HepG2 (cell line): ENCODE results near the gene SYNPO. TPM values are rescaled to one million over a fixed set of nuclear protein-coding genes. Genes with fewer than 3 reads are reported as not detected.
A peak's percentile ranks its signal among the peaks of the same experiment; 100 is the strongest.

Source experiments
- CTCF ChIP-seq: sonication (generic); formaldehyde crosslinking; IDR thresholded peaks from 2 replicates; pipeline ENCODE4 v1.5.0; 2020; ENCODE audit warnings: mild to moderate bottlenecking, missing genetic modification reagents, moderate library complexity
- FOXA1 ChIP-seq, 2 experiments: fragments of 450-650 bp in 1 of 2; sonication (generic) in 1 of 2; formaldehyde crosslinking in 1 of 2; IDR thresholded peaks; 2 replicates each; pipeline versions ENCODE4 v1.4.0 to v1.6.1; 2016 to 2020; ENCODE audit warnings: missing genetic modification reagents in 1 of 2
- HNRNPUL1 ChIP-seq: fragments of 200-400 bp; formaldehyde crosslinking; IDR thresholded peaks from 2 replicates; pipeline ENCODE4 v1.6.1; 2017; ENCODE audit warnings: low read depth, mild to moderate bottlenecking, low read length, moderate library complexity
- KDM3A ChIP-seq: IDR thresholded peaks from 2 replicates; pipeline ENCODE4 v1.6.1; 2018; ENCODE audit warnings: low read depth, missing compliant biosample characterization
- NR2F1 ChIP-seq, 2 experiments: fragments of 450-650 bp in 1 of 2; formaldehyde crosslinking in 1 of 2; IDR thresholded peaks; 2 replicates each; pipeline versions ENCODE4 v1.5.0 to v1.6.1; 2016 to 2020; ENCODE audit warnings: mild to moderate bottlenecking in 1 of 2, missing compliant biosample characterization in 1 of 2, missing genetic modification reagents in 1 of 2, moderate library complexity in 1 of 2
- RORA ChIP-seq: sonication (generic); formaldehyde crosslinking; IDR thresholded peaks from 2 replicates; pipeline ENCODE4 v1.5.0; 2020; ENCODE audit warnings: mild to moderate bottlenecking, missing genetic modification reagents, moderate library complexity
- ZFP37 ChIP-seq: sonication (generic); formaldehyde crosslinking; IDR thresholded peaks from 2 replicates; pipeline ENCODE4 v1.4.0; 2020; ENCODE audit warnings: missing genetic modification reagents, borderline replicate concordance
- ZFYVE20 ChIP-seq: sonication (generic); formaldehyde crosslinking; IDR thresholded peaks from 2 replicates; pipeline ENCODE4 v1.8.0; 2023; ENCODE audit warnings: low read depth, mild to moderate bottlenecking, moderate library complexity, missing genetic modification reagents, borderline replicate concordance
- ZNF138 ChIP-seq: sonication (generic); formaldehyde crosslinking; IDR thresholded peaks from 2 replicates; pipeline ENCODE4 v1.5.0; 2020; ENCODE audit warnings: mild to moderate bottlenecking, low read depth, missing genetic modification reagents
- ZNF18 ChIP-seq: sonication (generic); formaldehyde crosslinking; IDR thresholded peaks from 2 replicates; pipeline ENCODE4 v1.8.0; 2022; ENCODE audit warnings: mild to moderate bottlenecking, missing genetic modification reagents; ENCODE audit not compliant: insufficient replicate concordance
- ZNF569 ChIP-seq: sonication (generic); formaldehyde crosslinking; IDR thresholded peaks from 2 replicates; pipeline ENCODE4 v1.5.0; 2020; ENCODE audit warnings: mild to moderate bottlenecking, missing genetic modification reagents, moderate library complexity, borderline replicate concordance
- ZNF572 ChIP-seq: sonication (generic); formaldehyde crosslinking; IDR thresholded peaks from 2 replicates; pipeline ENCODE4 v1.5.1; 2020; ENCODE audit warnings: mild to moderate bottlenecking, missing genetic modification reagents
- ZNF652 ChIP-seq: IDR thresholded peaks from 2 replicates; pipeline ENCODE4 v1.6.1; 2016; ENCODE audit warnings: low read depth, borderline replicate concordance
- ZNF687 ChIP-seq: sonication (generic); formaldehyde crosslinking; IDR thresholded peaks from 2 replicates; pipeline ENCODE4 v1.5.1; 2020; ENCODE audit warnings: mild to moderate bottlenecking, missing genetic modification reagents, moderate library complexity
- polyA plus RNA-seq, 8 experiments: library from polyadenylated mRNA; depleted of rRNA in 3 of 8; stranded (reverse) in 7 of 8; unstranded in 1 of 8; fragments of >200 nt; fragmentation: Illumina TruSeq in 4 of 8; extraction: Trizol in 4 of 8; gene quantifications; 2 replicates each; pipeline versions ENCODE4 v1.2.1 to v1.2.3, GENCODE V29; 2011 to 2016; ENCODE audit warnings: low read depth in 4 of 8, missing spikeins in 1 of 8, mixed read lengths in 1 of 8; ENCODE audit not compliant: insufficient read depth in 1 of 8
- total RNA-seq, 5 experiments: library from RNA; depleted of rRNA; stranded (reverse); fragments of >200 nt; fragmentation: Illumina TruSeq; extraction: Trizol; gene quantifications; 2 replicates each; pipeline ENCODE4 v1.2.3, GENCODE V29; 2016; ENCODE audit warnings: low read depth in 1 of 5
- TF ChIP-seq, protein P1 (sequence below): sonication (generic); formaldehyde crosslinking; IDR thresholded peaks from 2 replicates; pipeline ENCODE4 v1.4.0; 2020; ENCODE audit warnings: missing genetic modification reagents
- TF ChIP-seq, protein P2 (sequence below): sonication (generic); formaldehyde crosslinking; IDR thresholded peaks from 2 replicates; pipeline ENCODE4 v1.4.0; 2020; ENCODE audit warnings: missing genetic modification reagents

The SYNPO gene
- total and polyA plus RNA-seq, 2 of the 13 experiments (the other 11 are each of a cell fraction or from before 2014, with no cell fraction given), result 0.09 to 0.30 TPM

DNA sequence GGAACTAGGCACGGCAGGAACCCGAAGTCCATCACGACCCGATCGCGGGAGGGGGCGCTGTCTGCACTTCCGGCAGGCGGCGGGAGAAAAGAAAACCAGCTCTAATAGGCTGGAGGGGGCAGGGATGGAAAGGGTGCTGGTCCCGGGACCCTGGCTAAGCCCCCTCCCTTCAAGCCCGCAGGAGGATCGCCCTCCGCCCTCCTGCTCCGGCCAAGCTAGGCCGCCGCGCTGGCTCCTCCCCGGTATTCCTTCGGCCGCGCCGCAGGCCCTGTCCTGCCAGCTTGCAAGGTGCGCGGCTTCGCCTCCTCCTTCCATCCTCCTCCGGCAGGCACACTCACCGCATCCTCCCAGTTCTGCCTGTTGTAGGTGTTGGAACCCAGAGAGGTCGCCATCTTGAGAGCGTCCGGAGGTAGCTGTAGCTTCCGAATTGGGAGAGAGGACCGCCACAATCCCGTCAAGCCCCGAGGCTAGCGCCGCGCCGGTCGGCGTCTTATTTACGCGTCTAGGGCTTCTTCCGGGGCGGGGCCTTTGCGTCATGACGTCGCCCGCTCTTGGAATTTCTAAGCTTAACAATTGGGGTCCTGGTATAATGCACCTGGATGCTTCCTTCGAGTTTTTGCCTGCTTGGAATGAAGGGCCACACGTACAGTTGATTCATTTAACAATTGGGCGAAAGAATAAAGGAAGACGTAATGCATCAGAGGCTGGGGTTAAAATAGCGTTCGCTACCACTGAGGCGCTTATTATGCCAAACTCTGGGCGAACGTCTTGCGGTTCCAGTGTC, 60.3 kb downstream of the SYNPO start, which contains the start of gene RBM22 (continued):
- no peak for TF ChIP-seq RORA (CRISPR knock-in tag)
- TF ChIP-seq CTCF (CRISPR knock-in tag), result peak; percentile 72
- TF ChIP-seq ZFYVE20 (CRISPR knock-in tag), result no peak
- no peak for TF ChIP-seq ZNF569 (CRISPR knock-in tag)
- peak; percentile 62 for TF ChIP-seq ZNF18 (CRISPR knock-in tag)
- TF ChIP-seq FOXA1 (IDR thresholded peaks at IDR 0.05), result no peak
- TF ChIP-seq FOXA1 (CRISPR knock-in tag; IDR thresholded peaks at IDR 0.05), result peak; percentile 63
- TF ChIP-seq, protein P1, sequence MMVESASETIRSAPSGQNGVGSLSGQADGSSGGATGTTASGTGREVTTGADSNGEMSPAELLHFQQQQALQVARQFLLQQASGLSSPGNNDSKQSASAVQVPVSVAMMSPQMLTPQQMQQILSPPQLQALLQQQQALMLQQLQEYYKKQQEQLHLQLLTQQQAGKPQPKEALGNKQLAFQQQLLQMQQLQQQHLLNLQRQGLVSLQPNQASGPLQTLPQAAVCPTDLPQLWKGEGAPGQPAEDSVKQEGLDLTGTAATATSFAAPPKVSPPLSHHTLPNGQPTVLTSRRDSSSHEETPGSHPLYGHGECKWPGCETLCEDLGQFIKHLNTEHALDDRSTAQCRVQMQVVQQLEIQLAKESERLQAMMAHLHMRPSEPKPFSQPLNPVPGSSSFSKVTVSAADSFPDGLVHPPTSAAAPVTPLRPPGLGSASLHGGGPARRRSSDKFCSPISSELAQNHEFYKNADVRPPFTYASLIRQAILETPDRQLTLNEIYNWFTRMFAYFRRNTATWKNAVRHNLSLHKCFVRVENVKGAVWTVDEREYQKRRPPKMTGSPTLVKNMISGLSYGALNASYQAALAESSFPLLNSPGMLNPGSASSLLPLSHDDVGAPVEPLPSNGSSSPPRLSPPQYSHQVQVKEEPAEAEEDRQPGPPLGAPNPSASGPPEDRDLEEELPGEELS (CRISPR knock-in tag), result peak; percentile 60; the same call in 1 of the 2 replicates
- TF ChIP-seq ZFP37 (CRISPR knock-in tag), result no peak
- peak; percentile 91 for TF ChIP-seq ZNF687 (CRISPR knock-in tag)
- TF ChIP-seq KDM3A, result peak; percentile 66
- no peak for TF ChIP-seq ZNF652 (CRISPR knock-in tag)
- peak; percentile 94; the same call in 1 of the 2 replicates for TF ChIP-seq ZNF572 (CRISPR knock-in tag)
- no peak for TF ChIP-seq ZNF138 (CRISPR knock-in tag)
- TF ChIP-seq, protein P2, sequence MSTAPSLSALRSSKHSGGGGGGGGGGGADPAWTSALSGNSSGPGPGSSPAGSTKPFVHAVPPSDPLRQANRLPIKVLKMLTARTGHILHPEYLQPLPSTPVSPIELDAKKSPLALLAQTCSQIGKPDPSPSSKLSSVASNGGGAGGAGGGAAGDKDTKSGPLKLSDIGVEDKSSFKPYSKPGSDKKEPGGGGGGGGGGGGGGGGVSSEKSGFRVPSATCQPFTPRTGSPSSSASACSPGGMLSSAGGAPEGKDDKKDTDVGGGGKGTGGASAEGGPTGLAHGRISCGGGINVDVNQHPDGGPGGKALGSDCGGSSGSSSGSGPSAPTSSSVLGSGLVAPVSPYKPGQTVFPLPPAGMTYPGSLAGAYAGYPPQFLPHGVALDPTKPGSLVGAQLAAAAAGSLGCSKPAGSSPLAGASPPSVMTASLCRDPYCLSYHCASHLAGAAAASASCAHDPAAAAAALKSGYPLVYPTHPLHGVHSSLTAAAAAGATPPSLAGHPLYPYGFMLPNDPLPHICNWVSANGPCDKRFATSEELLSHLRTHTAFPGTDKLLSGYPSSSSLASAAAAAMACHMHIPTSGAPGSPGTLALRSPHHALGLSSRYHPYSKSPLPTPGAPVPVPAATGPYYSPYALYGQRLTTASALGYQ (CRISPR knock-in tag), result peak; percentile 27; the same call in 1 of the 2 replicates
- TF ChIP-seq NR2F1 (CRISPR knock-in tag; IDR thresholded peaks at IDR 0.05), result no peak
- TF ChIP-seq HNRNPUL1, result no peak
